K562 (cell line): ENCODE results near the gene BBC3. TPM values are rescaled to one million over a fixed set of nuclear protein-coding genes. Genes with fewer than 3 reads are reported as not detected.

Experiments
- ARNT ChIP-seq, 2 experiments: fragments of 450-650 bp; IDR thresholded peaks; 2 replicates each; pipeline ENCODE4 v1.6.1; 2016; ENCODE audit warnings: mild to moderate bottlenecking in 1 of 2
- FIP1L1 ChIP-seq: fragments of 200-400 bp; formaldehyde crosslinking; IDR thresholded peaks from 2 replicates; pipeline ENCODE4 v1.6.1; 2018; ENCODE audit warnings: mild to moderate bottlenecking, low read depth, low read length; ENCODE audit not compliant: poor library complexity, severe bottlenecking
- HDAC1 ChIP-seq, 2 experiments: fragments of 450-650 bp; IDR thresholded peaks; 2 replicates each; pipeline ENCODE4 v1.6.1; 2016 to 2017; ENCODE audit warnings: inconsistent platforms in 1 of 2, mild to moderate bottlenecking in 1 of 2, moderate library complexity in 1 of 2
- HDAC6 ChIP-seq: IDR thresholded peaks from 2 replicates; pipeline ENCODE4 v1.6.1; 2012; ENCODE audit warnings: low read depth, mild to moderate bottlenecking, control low read depth, inconsistent platforms, low read length, moderate library complexity
- KDM2B ChIP-seq: fragments of 250-450 bp; sonication (Bioruptor Pico); IDR thresholded peaks from 2 replicates; pipeline ENCODE4 v1.8.0; 2021; ENCODE audit warnings: mild to moderate bottlenecking, moderate library complexity
- NR4A1 ChIP-seq, 2 experiments: fragments of 250-450 bp in 1 of 2; fragments of 450-650 bp in 1 of 2; sonication (Bioruptor Pico) in 1 of 2; IDR thresholded peaks; 2 replicates each; pipeline versions ENCODE4 v1.4.0 to v1.6.1; 2016 to 2020; ENCODE audit warnings: mild to moderate bottlenecking in 2 of 2, missing compliant biosample characterization in 1 of 2, missing genetic modification characterization in 1 of 2, moderate library complexity in 1 of 2
- RHOXF2B ChIP-seq: fragments of 250-450 bp; sonication (Bioruptor Pico); conservative IDR thresholded peaks from 2 replicates; pipeline ENCODE4 v1.5.1; 2021
- SNAPC5 ChIP-seq: fragments of 250-450 bp; sonication (Bioruptor Pico); IDR thresholded peaks from 2 replicates; pipeline ENCODE4 v1.8.0; 2021; ENCODE audit warnings: moderate library complexity, mild to moderate bottlenecking, inconsistent platforms
- SREBF2 ChIP-seq: sonication (generic); formaldehyde crosslinking; IDR thresholded peaks from 2 replicates; pipeline ENCODE4 v1.4.0; 2020; ENCODE audit warnings: mild to moderate bottlenecking, missing genetic modification reagents
- TCFL5 ChIP-seq: fragments of 250-450 bp; sonication (Bioruptor Pico); conservative IDR thresholded peaks from 2 replicates; pipeline ENCODE4 v1.6.1; 2021; ENCODE audit warnings: mild to moderate bottlenecking, moderate library complexity, matching md5 sums
- TGIF2 ChIP-seq: sonication (generic); formaldehyde crosslinking; IDR thresholded peaks from 2 replicates; pipeline ENCODE4 v1.8.1; 2022; ENCODE audit warnings: mild to moderate bottlenecking, missing genetic modification reagents, moderate library complexity
- THRAP3 ChIP-seq: fragments of 450-650 bp; IDR thresholded peaks from 2 replicates; pipeline ENCODE4 v1.6.1; 2016; ENCODE audit warnings: mild to moderate bottlenecking, inconsistent platforms, borderline replicate concordance
- ZBTB7A ChIP-seq: IDR thresholded peaks from 2 replicates; pipeline ENCODE4 v1.6.1; 2011; ENCODE audit warnings: low read depth, mild to moderate bottlenecking, low read length, moderate library complexity, borderline replicate concordance; ENCODE audit not compliant: control insufficient read depth
- ZFX ChIP-seq: sonication (generic); formaldehyde crosslinking; IDR thresholded peaks from 2 replicates; pipeline ENCODE4 v1.8.0; 2022; ENCODE audit warnings: mild to moderate bottlenecking, missing genetic modification reagents, moderate library complexity
- ZNF24 ChIP-seq: fragments of 450-650 bp; IDR thresholded peaks from 2 replicates; pipeline ENCODE4 v1.6.1; 2016
- ZNF316 ChIP-seq: fragments of 450-650 bp; IDR thresholded peaks from 2 replicates; pipeline ENCODE4 v1.6.1; 2016
- ZNF347 ChIP-seq: fragments of 450-650 bp; formaldehyde crosslinking; IDR thresholded peaks from 2 replicates; pipeline ENCODE4 v1.4.0; 2020; ENCODE audit warnings: low read depth, mild to moderate bottlenecking, moderate library complexity
- ZNF639 ChIP-seq, 2 experiments: fragments of 200-800 bp in 1 of 2; sonication (Bioruptor generic) in 1 of 2; sonication (generic) in 1 of 2; formaldehyde crosslinking in 1 of 2; IDR thresholded peaks in 1 of 2; conservative IDR thresholded peaks in 1 of 2; 2 replicates each; pipeline versions ENCODE4 v1.5.0 to v1.6.1; 2016 to 2020; ENCODE audit warnings: missing compliant biosample characterization in 1 of 2, missing genetic modification characterization in 1 of 2, missing genetic modification reagents in 1 of 2
- polyA plus RNA-seq, 8 experiments: library from polyadenylated mRNA; depleted of rRNA in 4 of 8; stranded (reverse) in 5 of 8; unstranded in 3 of 8; fragments of >200 nt; fragmentation: Nextera tagmentation in 2 of 8; fragmentation: Illumina TruSeq in 1 of 8; extraction: Ambion mirVana in 2 of 8; extraction: Trizol in 1 of 8; gene quantifications; 2 replicates each; pipeline versions ENCODE4 v1.2.1 to v1.2.3, GENCODE V29; 2011 to 2014; ENCODE audit warnings: inconsistent platforms in 1 of 8, missing spikeins in 1 of 8
- total RNA-seq, 7 experiments: library from RNA; depleted of rRNA in 6 of 7; stranded (reverse); fragments of >200 nt in 6 of 7; fragmentation: Illumina TruSeq in 2 of 7; extraction: Trizol in 2 of 7; gene quantifications; 2 replicates each; pipeline versions ENCODE4 v1.2.1 to v1.2.3, GENCODE V29; 2011 to 2021; ENCODE audit warnings: low replicate concordance in 1 of 7
- TF ChIP-seq, protein P1 (sequence below): fragments of 250-450 bp; sonication (Bioruptor Pico); IDR thresholded peaks from 2 replicates; pipeline ENCODE4 v1.4.0; 2020; ENCODE audit warnings: borderline replicate concordance
- TF ChIP-seq, protein P2 (sequence below), 2 experiments: fragments of 450-650 bp; IDR thresholded peaks; 2 replicates each; pipeline ENCODE4 v1.6.1; 2018; ENCODE audit warnings: mild to moderate bottlenecking in 2 of 2, low read depth in 1 of 2; ENCODE audit not compliant: partially characterized antibody in 2 of 2

The BBC3 gene
- total and polyA plus RNA-seq, 9 of the 15 experiments (the other 6 are each of a cell fraction or from before 2014, with no cell fraction given) = 0.15 to 30.7 (median 4.8) TPM

- TF ChIP-seq, protein P1, sequence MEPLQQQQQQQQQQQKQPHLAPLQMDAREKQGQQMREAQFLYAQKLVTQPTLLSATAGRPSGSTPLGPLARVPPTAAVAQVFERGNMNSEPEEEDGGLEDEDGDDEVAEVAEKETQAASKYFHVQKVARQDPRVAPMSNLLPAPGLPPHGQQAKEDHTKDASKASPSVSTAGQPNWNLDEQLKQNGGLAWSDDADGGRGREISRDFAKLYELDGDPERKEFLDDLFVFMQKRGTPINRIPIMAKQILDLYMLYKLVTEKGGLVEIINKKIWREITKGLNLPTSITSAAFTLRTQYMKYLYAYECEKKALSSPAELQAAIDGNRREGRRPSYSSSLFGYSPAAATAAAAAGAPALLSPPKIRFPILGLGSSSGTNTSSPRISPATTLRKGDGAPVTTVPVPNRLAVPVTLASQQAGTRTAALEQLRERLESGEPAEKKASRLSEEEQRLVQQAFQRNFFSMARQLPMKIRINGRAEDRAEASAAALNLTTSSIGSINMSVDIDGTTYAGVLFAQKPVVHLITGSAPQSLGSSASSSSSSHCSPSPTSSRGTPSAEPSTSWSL (CRISPR knock-in tag) = no peak
- TF ChIP-seq ZNF316 (no peak), ZNF24 (no peak), ZFX (peak; percentile 6; the same call in 1 of the 2 replicates), THRAP3 (no peak), ZBTB7A (no peak; the same call in 1 of the 2 replicates), NR4A1 (CRISPR knock-in tag; IDR thresholded peaks at IDR 0.05) (no peak), NR4A1 (tag; IDR thresholded peaks at IDR 0.05) (no peak), SREBF2 (CRISPR knock-in tag) (no peak), HDAC6 (no peak), TCFL5 (CRISPR knock-in tag) (no peak), TGIF2 (CRISPR knock-in tag) (peak; percentile 81), RHOXF2B (CRISPR knock-in tag) (no peak), FIP1L1 (no peak), ZNF347 (CRISPR knock-in tag) (no peak), HDAC1 (IDR thresholded peaks at IDR 0.05) (peak in 1 of 2 experiments; percentile 6; a peak in 2 of 4 replicates), ARNT (IDR thresholded peaks at IDR 0.05) (no peak), SNAPC5 (CRISPR knock-in tag) (no peak), KDM2B (CRISPR knock-in tag) (no peak), ZNF639 (CRISPR knock-in tag; conservative IDR thresholded peaks at IDR 0.05 in 1 of 2, IDR thresholded peaks at IDR 0.05 in 1 of 2) (no peak; a peak in 1 of 4 replicates)
- TF ChIP-seq, protein P2, sequence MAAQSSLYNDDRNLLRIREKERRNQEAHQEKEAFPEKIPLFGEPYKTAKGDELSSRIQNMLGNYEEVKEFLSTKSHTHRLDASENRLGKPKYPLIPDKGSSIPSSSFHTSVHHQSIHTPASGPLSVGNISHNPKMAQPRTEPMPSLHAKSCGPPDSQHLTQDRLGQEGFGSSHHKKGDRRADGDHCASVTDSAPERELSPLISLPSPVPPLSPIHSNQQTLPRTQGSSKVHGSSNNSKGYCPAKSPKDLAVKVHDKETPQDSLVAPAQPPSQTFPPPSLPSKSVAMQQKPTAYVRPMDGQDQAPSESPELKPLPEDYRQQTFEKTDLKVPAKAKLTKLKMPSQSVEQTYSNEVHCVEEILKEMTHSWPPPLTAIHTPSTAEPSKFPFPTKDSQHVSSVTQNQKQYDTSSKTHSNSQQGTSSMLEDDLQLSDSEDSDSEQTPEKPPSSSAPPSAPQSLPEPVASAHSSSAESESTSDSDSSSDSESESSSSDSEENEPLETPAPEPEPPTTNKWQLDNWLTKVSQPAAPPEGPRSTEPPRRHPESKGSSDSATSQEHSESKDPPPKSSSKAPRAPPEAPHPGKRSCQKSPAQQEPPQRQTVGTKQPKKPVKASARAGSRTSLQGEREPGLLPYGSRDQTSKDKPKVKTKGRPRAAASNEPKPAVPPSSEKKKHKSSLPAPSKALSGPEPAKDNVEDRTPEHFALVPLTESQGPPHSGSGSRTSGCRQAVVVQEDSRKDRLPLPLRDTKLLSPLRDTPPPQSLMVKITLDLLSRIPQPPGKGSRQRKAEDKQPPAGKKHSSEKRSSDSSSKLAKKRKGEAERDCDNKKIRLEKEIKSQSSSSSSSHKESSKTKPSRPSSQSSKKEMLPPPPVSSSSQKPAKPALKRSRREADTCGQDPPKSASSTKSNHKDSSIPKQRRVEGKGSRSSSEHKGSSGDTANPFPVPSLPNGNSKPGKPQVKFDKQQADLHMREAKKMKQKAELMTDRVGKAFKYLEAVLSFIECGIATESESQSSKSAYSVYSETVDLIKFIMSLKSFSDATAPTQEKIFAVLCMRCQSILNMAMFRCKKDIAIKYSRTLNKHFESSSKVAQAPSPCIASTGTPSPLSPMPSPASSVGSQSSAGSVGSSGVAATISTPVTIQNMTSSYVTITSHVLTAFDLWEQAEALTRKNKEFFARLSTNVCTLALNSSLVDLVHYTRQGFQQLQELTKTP (IDR thresholded peaks at IDR 0.05; ENCODE audit: low read depth in 1 of 2, partially characterized antibody in 2 of 2) = peak in 1 of 2 experiments; percentile 13
Measured at GRCh38 chr19:47228168-47228936, 2.6 kb downstream of the BBC3 start (continued).
